ENCODE measurements around the gene SLC16A13. TPM values are rescaled to one million over a fixed set of nuclear protein-coding genes. Genes with fewer than 3 reads are reported as not detected.
A peak's percentile ranks its signal among the peaks of the same experiment; 100 is the strongest.
"Not testable (repeated sequence)": the region's sequence is repeated elsewhere in the genome, so short reads cannot be mapped to it uniquely, and the experiment has no call there.

SLC16A13 gene, protein sequence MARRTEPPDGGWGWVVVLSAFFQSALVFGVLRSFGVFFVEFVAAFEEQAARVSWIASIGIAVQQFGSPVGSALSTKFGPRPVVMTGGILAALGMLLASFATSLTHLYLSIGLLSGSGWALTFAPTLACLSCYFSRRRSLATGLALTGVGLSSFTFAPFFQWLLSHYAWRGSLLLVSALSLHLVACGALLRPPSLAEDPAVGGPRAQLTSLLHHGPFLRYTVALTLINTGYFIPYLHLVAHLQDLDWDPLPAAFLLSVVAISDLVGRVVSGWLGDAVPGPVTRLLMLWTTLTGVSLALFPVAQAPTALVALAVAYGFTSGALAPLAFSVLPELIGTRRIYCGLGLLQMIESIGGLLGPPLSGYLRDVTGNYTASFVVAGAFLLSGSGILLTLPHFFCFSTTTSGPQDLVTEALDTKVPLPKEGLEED
- 1.7 and 2.2 TPM in 2 replicates for total RNA-seq

DNA sequence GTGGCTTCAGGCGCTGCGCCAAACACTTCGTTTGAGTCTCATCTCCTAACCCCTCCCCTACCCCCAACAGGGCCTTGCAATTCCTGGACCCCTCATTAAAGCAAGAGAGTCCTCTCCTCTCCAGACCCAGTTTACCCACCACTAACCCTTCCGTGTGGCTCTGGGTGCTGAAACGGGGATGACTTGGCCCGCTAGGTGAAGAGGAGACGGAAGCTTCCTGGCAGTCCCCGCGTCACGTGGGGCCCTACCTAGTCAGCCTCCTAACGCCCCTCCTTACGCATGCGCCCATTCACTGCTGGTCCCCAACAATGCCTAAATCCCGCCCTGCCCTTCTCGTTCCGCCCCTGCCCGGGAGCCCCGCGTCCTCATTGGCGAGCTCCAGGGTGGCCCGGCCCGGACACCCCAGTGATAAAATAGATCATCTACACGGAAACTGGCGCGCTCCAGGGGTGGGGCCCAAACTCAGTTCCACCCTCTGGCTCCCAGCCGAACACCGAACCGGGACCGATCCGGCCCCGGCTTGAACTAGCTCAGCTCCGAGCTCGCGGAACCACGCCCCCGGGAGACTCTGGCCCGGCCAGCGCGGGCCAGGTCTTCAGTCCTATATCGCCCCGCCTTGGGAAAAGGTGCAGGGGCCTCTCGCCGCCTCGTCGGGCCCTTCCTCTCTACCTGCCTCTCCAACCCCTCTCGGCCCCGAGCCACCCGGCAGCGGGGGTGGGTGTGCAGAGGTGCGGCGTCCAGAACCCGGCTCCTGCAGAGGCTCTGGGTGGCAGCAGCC, at the start of gene SLC16A13:
SLC16A13 (plus strand) TSS at position 425 of the 778 bp plus-strand sequence. CDS start 368 bp downstream, outside the sequence.
- peak; percentile 99 for DNase-seq

DNA sequence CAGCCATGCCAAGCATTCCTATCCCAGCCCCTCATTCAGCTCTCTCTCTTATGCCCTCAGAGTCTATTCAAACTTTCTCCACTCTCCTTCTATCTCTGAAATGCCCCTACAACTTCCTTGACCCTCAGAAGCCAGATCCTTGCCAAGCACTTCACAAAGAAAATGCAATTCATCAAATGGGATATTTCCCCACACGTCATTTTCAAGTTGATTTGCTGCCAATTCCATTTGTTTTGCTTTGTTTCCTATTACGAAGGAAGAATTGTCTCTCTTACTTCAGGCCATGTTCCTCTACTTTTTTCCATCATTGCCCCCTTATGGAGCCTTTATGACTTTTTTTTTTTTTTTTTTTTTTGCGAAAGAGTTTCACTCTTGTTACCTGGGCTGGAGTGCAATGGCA, 49.1 kb upstream of the SLC16A13 start:
- peak; percentile 50 for DNase-seq

DNA sequence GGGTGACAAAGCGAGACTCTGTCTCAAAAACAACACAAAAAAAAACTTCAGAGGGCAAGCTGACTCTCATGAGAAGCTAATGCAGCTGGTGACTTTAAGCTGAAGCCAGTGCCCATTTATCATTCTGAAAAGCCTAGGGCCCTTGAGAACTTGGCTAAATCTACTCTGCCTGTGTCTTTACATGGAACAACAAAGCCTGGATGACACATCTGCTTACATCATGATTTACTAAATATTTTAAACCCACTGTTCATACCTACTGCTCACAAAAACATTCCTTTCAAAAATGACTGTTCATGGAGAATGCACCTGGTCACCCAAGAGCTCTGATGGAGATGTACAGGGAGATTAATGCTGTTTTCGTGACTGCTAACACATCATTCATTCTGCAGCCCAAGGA, 46.0 kb upstream of the SLC16A13 start:
- no peak for DNase-seq

DNA sequence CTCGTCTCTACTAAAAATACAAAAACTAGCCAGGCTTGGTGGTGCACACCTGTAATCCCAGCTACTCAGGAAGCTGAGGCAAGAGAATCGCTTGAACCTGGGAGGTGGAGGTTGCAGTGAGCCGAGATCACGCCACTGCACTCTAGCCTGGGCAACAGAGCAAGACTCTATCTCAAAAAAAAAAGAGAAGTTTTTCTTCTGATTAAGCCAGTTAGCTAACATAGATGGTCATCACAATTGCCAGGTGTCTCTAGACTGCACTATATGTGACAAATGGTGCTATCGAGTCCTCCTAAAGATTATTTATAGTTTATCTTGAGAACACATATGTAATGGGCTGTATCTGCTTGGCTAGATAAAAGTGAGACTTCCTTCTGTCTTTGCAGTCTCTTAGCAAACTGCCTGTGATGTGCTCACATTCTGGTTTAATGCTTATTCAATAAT, 42.2 kb upstream of the SLC16A13 start:
- DNase-seq, result not testable (repeated sequence)

DNA sequence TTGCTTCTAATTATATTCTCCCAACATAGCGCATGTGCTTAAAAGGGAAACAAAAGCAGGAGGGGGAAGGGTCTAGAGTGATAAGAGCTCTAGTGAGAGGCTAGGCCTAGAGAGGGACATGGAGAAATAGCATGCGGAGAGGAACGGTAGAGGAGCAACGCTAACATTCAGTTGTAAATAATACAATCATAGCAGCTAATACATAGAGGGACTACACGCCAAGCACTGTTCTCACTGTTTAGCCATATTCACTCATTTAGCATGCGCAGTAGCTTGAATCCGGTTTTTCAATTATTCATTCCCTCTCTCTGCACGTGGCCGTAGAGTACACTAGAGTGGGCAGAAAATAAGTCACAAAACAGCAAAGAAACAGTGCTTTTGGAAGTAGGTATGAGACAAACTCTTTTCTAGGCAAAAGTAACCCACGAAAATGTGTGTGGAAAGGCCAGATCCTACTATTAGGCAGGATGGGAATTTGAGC, 41.7 kb upstream of the SLC16A13 start:
- no peak for DNase-seq

DNA sequence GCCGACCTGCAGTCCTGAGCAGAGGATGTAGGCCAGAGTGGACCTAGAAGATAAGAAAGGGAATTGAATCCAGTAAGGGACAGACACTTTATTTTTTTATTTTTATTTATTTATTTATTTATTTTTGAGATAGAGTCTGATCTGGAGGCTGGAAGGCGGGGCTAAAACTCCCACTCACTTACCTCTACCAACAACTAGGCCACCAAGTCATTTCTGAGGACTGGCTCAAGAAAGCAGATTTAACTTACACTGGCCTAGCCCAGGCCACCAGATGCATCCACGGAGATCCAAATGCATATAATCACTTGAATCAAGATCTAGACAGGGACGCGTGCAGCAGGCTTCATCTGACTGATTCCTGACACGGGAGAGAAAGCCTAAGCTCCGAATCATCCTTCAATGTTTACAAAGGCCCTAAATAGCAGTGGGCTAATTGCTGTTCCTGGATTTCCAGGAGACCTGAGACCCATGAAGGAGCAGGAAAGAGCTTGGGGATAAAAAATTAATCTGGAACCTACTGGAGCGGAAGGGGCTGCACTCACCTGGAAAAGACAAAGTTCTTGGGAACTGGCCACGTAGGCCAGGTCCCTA, 41.1 kb upstream of the SLC16A13 start:
- no peak for DNase-seq

DNA sequence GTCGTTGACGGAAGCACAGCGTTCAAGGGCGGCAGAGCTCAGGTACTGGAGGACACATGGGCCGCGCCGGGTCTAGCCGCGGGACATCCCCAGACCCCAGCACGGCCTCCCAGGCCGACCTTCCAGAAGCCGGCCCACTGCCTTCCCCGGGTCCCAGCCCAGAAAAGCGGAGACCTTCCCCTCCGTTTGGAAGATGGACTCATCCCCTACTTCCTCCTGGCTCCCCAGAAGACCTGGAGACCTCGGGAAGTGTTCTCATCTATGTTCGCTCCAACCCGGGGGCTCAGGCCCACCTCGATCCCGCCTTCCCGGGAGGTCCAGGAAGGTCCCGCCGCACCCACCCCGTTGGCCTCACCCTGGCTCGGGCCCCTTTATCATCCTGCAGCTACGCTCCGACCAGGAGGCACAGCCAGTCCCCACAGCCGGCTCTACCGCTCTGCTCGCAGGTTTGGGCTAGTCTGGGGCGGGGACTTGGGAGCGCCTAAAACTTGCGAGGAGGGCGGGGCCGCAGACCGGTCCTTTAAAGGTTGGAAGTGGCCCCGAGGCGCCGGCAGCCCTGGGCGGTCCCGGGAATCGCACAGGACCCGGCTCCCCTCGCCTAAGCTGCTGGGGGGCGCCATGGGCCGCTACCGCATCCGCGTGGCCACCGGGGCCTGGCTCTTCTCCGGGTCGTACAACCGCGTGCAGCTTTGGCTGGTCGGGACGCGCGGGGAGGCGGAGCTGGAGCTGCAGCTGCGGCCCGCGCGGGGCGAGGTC, 40.1 kb upstream of the SLC16A13 start, which contains the start of gene ALOX12:
ALOX12 (plus strand) TSS at position 550 of the 756 bp plus-strand sequence; CDS start at position 619, 69 bp downstream.
- no peak for DNase-seq

DNA sequence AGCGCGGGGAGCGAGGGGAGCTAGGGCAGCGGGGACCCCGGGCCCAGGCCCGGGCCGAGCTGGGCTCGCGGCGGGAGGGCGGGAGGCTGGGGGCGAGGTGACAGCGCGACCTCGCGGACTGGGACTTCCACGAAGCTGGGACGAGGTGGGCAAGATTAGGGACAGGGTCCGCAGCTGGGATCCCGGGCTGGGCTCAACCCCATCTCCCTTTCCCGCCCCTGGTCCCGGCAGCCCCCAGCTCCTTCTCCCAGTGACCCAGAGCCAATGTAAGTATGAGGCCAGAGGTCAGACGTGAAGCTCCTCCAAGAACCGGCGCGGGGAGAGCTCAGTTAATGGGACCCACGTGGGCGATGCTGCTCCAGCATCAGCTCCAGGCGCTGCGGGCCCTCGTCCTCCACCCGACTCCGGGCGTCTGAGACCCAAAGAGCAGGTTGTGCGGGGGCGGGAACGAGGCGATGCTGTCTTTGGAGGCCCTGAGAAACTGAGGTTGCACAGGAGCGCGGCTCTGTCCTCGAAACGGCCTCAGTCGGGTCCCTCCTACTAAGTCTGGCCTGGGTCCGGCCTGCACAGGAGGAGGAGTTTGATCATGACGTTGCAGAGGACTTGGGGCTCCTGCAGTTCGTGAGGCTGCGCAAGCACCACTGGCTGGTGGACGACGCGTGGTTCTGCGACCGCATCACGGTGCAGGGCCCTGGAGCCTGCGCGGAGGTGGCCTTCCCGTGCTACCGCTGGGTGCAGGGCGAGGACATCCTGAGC, 39.4 kb upstream of the SLC16A13 start:
- no peak for DNase-seq

DNA sequence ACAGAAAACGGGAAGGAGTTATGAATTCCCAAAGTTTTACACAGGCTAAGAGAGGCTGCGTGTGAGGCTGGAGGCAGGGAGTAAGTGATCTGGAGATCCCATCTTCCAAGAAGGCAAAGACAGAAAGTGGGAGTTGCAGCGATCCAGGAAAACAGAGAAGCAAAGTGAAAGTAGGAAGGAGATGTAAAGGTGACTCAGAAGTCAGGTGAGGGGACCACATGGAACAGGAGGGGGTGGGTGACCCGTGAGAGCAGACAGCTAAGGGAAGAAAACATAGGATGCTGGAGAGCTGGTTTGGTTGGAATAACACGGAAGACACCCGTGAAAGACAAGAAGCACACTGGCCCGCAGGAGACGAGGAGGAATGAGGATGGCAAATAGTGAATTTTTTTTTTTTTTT, 38.6 kb upstream of the SLC16A13 start:
- no peak for DNase-seq

DNA sequence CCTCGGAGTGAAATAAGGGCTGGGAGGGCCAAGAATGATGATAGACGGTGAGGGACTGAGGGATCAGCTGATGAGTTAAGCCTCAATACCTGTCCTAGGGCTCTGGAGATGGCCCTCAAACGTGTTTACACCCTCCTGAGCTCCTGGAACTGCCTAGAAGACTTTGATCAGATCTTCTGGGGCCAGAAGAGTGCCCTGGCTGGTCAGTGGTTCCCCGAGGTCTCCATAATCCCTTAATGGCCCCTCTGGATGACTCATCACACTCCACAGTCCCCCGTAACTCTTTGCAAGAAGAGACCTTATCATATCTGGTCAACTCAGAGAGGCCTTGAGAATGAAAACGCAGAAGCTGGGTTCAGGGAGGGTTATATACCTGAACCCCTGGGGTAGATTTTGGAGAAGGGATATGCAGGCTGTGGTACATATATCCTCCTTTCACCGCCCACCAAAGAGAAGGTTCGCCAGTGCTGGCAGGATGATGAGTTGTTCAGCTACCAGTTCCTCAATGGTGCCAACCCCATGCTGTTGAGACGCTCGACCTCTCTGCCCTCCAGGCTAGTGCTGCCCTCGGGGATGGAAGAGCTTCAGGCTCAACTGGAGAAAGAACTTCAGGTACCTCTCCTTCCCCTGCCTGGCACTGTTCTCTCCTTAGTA, 36.8 kb upstream of the SLC16A13 start:
- no peak for DNase-seq

DNA sequence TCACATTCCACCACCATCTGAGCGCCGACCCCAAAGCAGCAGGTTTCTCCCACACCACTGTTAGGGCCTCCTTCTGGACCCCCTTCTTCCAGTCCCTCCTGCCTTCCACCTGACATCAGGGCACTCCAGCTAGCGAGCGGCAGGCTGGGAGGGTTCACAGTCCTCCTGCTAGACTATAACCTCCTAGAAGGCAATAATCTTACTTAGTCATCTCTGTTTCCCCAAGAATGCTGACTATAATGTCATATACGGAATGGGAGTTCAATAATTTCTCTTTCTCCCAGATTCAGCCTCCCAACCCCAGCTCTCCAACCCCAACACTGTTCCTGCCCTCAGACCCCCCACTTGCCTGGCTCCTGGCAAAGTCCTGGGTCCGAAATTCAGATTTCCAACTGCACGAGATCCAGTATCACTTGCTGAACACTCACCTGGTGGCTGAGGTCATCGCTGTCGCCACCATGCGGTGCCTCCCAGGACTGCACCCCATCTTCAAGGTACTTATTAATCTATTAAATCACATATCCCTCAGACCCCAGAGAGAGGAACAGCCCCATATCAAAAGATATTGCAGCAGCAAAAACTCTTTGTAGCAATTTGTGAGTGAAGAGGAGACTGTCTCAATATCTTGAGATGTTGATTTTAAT, 34.4 kb upstream of the SLC16A13 start:
- peak; percentile 67 for DNase-seq

DNA sequence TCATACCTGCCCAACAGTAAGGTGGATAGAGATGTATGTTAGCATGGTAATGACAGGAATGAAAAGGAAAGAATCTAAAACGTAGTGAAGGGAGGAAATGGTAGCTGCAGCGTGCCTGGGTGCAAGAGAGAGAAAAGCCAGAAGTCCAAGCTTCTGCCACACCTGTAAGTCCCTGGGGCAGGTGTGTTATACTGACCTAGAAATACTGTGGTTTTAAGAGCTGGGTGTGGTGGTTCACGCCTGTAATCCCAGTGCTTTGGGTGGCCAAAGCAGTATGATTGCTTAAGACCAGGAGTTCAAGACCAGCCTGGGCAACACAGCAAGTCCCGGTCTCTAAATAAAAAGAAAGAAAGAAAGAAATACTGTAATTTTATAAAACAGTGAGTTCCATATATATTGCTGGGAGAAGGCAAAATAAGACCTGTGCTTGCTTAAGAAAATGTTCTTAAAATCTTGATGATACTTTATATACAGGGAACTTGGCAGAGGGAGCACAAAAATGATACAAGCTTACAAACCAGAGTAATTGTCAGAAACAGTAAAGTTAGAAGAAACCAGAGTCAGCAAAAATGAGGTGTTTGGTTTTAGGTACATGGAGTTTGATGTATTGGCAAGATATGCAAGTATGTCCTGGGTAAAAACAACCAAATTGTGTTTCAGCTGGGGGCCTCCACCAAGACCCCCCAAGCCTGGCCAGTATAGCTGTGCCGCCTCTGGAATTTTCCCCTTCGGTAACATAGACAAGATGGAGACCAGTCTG, 33.3 kb upstream of the SLC16A13 start:
- no peak for DNase-seq

DNA sequence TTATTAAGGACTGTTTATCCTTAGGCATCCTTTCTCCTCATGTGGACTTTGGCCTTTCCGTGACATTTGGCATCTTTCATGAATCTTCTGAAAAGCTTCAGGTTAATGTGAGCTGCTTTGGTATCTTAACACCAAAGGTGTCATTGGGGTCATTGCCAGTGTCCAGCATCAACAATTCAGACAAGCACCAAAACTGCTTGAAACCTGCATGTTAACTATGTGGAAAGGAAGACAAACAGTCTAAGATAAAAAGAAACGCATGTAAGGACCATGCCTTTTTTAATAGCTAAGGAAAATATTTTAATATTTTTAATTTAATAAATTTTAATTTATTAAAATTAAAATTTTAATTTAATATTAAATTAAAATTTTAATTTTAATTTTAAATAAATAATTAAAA, 32.1 kb upstream of the SLC16A13 start:
- no peak for DNase-seq

DNA sequence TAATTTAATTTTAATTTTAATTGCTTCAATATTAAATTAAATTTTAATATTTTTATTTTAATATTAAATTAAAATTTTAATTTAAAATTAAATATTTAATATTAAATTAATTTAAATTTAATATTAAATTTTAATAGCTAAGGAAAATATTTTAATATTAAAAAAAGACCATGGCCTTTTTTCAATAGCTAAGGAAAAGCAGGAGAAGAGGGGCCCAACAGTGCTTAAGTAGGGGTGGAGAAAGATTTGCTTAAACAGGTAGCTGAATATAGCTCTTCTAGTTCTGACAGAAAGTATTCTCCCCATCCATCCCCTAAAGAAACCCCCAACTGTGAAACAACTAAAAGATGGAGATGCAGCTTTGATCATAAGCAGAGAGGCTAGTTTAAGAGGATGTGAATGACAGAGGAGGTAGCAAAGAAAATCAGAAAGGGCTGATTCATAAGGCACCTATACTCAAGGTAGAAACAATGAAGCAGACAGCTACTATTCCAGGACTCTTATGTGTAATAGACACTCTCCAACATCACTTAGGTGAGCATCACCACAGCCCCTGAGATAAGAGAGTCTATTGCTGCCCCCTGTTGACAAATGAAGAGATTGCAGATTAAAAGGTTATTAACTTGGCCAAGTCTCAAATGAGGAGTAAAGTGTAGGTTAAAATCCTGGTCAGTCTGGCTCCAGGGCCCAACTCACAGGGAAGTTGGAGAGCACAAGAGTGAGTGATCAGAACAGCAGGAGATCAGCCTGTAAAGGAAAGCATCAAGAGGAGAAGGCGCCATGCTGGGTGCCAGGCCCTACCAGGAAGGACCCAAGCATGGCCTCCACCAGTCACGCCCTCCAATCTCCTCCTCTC, 31.2 kb upstream of the SLC16A13 start:
- DNase-seq, result peak; percentile 81

DNA sequence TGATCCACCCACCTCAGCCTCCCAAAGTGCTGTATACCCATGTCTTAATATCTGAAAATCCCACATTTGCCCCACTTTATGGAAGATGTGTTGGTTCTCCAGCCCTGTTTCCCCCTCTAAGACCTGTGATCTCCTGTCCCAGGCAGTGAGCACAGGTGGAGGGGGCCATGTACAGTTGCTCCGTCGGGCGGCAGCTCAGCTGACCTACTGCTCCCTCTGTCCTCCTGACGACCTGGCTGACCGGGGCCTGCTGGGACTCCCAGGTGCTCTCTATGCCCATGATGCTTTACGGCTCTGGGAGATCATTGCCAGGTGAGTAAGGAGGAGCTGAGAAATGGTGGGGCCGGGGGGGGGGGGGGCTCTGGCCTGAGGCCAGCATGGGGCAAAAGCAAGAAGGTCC, 30.1 kb upstream of the SLC16A13 start:
- no peak for DNase-seq

DNA sequence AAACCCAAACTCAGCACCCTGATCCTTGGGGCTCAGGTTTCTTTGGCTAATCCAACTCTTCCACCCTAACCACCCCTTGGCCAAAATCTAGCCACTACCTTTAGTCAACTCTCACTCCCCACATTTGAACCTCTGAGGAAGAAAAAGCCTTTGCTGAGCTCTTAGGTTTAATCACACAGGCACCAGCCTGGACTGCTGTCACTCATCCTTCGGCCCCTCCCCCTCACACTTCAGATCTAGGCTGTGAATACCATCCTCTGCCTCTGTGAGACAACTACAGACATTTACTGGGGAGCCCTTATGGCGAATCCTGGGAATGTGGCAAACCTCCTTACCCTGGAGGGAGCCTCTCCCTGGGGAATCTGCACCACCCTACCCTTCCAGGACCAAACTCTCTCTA, 28.7 kb upstream of the SLC16A13 start:
- no peak for DNase-seq

DNA sequence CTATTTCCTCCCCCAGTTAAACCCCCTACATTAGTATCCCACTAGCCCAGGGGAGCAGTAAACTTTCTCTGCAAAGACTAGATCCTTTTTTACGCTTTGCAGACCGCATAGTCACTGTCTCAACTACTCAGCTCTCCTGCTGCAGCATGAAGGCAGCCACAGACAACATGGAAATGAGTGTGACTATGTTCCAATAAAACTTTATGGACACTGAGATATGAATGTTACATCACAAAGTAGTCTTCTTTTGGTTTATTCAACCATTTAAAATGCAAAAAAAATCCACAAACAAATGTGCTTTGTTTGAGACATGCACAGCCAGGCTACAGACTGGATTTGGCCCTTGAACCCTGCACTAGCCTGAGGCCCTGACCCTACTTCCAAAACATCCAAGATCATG, 25.3 kb upstream of the SLC16A13 start:
- DNase-seq, result no peak

DNA sequence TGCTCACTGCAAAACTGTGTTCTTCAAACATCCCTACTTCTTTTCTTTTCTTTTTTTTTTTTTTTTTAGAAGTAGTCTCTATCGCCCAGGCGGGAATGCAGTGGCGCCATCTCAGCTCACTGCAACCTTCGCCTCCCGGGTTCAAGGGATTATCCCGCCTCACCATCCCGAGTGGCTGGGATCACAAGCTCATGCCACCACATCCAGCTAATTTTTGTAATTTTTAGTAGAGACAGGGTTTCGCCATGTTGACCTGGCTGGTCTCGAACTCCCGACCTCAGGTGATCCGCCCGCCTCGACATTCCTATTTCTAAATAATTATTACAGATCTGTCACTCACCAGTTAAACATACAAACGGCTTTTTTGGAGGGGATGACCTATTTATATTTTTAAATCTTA, 24.4 kb upstream of the SLC16A13 start:
- DNase-seq, result no peak

DNA sequence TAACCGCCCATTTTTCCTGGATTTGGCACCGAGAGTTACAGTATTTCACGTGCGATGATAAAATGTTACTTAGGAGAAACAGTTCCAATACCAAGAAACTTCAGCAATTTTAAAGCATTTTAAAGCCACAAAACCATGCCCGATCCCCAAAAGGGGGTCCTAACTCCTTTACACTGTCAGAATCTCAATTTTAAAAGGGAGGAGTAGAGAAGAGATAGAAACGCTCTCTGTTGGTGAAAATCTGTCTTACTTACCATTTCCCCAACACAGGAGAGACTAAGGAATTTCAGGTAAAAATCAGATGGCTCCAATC, 23.9 kb upstream of the SLC16A13 start:
- no peak for DNase-seq
